Activated CD8-positive, alpha-beta memory T cell treated with anti-CD3 and anti-CD28 coated beads, Interleukin-2, amount 10 ng/mL, durations not matched to agents 7 days and 5 days (primary cell): ENCODE results near the gene TRIB2. TPM values are rescaled to one million over a fixed set of nuclear protein-coding genes. Genes with fewer than 3 reads are reported as not detected.

Experiments used
- ATAC-seq: fragments of 150-1000 bp; cut with Tn5 transposase; one replicate; pipeline ENCODE4 v1.10.0; 2021; ENCODE audit warnings: moderate library complexity
- CTCF ChIA-PET: fragments of 350-600 bp; sonication (Branson Sonifier 250); formaldehyde crosslinking; loops from one replicate; lab custom pipeline; 2021; ENCODE audit warnings: antibody characterized with exemption; lab: Charles Lee
- DNase-seq: peaks from one replicate; pipeline ENCODE4 v3.0.0-alpha.2; 2020
- H3K27ac Mint-ChIP-seq: one replicate; pipeline ENCODE4 v1.8.0; 2021; ENCODE audit warnings: mild to moderate bottlenecking, mixed read lengths
- H3K27me3 Mint-ChIP-seq: one replicate; pipeline ENCODE4 v1.8.0; 2021; ENCODE audit warnings: mixed read lengths
- H3K36me3 Mint-ChIP-seq: one replicate; pipeline ENCODE4 v1.8.0; 2021; ENCODE audit warnings: mild to moderate bottlenecking, mixed read lengths
- H3K4me1 Mint-ChIP-seq: one replicate; pipeline ENCODE4 v1.8.0; 2021; ENCODE audit warnings: mixed read lengths
- H3K4me3 Mint-ChIP-seq: one replicate; pipeline ENCODE4 v1.8.0; 2021; ENCODE audit warnings: mild to moderate bottlenecking, moderate library complexity, mixed read lengths
- H3K9me3 Mint-ChIP-seq: one replicate; pipeline ENCODE4 v1.8.0; 2022; ENCODE audit warnings: low read depth, mixed read lengths
- total RNA-seq, 2 experiments: library from RNA; stranded (reverse); gene quantifications; one replicate each; pipeline ENCODE4 v1.2.3, GENCODE V29; 2021

The TRIB2 gene
- total RNA-seq, 2 experiments from 2014 or later = 14.3 to 28.5 TPM

DNA sequence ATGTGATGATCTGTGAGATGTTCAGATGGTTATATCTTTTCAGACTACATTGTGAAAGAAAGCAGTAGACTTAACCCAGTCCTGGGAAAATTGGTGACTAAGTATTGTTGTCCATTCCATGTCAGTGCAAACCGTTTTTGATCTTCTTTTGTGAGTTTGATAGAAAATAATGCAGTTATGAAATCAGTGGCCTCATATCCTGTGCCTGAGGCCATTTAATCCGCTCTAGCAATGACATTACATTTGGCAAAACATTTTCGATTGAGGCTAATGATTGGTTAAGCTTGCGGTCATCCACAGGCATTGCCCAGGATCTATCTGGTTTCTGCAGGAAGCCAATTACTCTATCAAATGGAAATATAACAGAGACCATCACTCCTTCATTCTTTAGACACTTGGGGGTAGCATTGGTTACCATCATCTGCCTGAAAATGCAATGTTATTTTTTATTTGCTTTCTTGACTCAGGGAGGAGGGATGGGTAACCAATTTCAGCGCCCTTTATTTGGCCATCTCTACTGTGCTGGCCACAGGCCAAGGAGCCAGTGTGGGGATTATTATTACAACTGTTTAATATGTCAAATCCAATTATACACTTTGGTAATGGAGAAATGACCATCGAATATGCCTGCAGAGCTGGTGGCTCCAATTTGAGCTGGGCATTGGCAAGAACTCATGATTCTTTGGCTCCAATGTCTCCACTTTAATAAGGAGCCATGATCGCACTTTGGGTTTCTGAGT, 33.6 kb downstream of the TRIB2 start:
- Mint-ChIP-seq H3K27ac (no peak overlapping the region), H3K4me3 (no peak overlapping the region), H3K4me1 (no peaks in the 10 kb centered on the region), H3K36me3 (no peaks in the 10 kb centered on the region), H3K9me3 (no peaks in the 10 kb centered on the region), H3K27me3 (no peaks in the 10 kb centered on the region)
- CTCF ChIA-PET = no interaction called here
- ATAC-seq (no peak), DNase-seq (no peak)

GRCh38 chr2:12754643-12755042, 37.9 kb downstream of the TRIB2 start:
- H3K36me3 Mint-ChIP-seq = no peaks in the 10 kb centered on the region
- H3K4me1 Mint-ChIP-seq = no peaks in the 10 kb centered on the region
- no peak for DNase-seq
- no peak overlapping the region for H3K4me3 Mint-ChIP-seq
- no peaks in the 10 kb centered on the region for H3K9me3 Mint-ChIP-seq
- ATAC-seq = no peak
- H3K27me3 Mint-ChIP-seq = peaks cover 3% of the 10 kb centered on the region
- no peak overlapping the region for H3K27ac Mint-ChIP-seq
- CTCF ChIA-PET = interaction anchor here (1.2 kb wide), 1 partner anchor 14 kb away, joined by 3 read pairs; no protein-coding TSS in a partner anchor

- DNase-seq (no peak), ATAC-seq (no peak)
- Mint-ChIP-seq H3K4me1 (no peaks in the 10 kb centered on the region), H3K9me3 (no peaks in the 10 kb centered on the region), H3K27ac (no peak overlapping the region), H3K36me3 (no peaks in the 10 kb centered on the region), H3K4me3 (no peak overlapping the region), H3K27me3 (peaks cover 3% of the 10 kb centered on the region)
- CTCF ChIA-PET = interaction anchor here (1.1 kb wide), 1 partner anchor 175 kb away, joined by 3 read pairs; no protein-coding TSS in a partner anchor
Observed at GRCh38 chr2:12755384-12755783, 38.6 kb downstream of the TRIB2 start.

GRCh38 chr2:12759248-12759647, 42.5 kb downstream of the TRIB2 start:
- Mint-ChIP-seq H3K4me3 (no peak overlapping the region), H3K27me3 (peaks cover 8% of the 10 kb centered on the region), H3K27ac (no peak overlapping the region), H3K36me3 (no peaks in the 10 kb centered on the region), H3K4me1 (peaks cover 4% of the 10 kb centered on the region), H3K9me3 (no peaks in the 10 kb centered on the region)
- DNase-seq (no peak), ATAC-seq (no peak)
- CTCF ChIA-PET = no interaction called here

DNA sequence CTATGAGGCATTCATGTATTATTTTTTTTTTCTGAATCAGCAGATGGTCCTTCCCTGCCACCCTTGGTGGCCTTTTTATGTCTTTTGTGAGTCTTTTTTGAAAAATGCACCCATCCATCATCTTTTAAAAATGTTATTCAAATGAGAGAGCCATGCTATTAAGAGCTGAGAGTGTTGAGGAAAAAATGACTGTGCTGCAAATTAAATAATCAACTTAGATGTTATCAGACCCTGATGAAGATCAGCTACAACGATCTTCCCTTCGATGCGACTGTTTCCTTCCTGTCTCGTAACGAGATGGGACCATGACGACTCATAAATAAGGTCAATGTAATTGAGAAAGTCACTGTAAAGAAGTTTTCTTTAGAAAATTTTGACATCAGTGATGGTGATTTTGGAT, 44.4 kb downstream of the TRIB2 start:
- DNase-seq = no peak
- CTCF ChIA-PET = no interaction called here
- H3K9me3 Mint-ChIP-seq = no peaks in the 10 kb centered on the region
- peaks cover 4% of the 10 kb centered on the region for H3K4me1 Mint-ChIP-seq
- no peak overlapping the region for H3K27ac Mint-ChIP-seq
- H3K27me3 Mint-ChIP-seq = peaks cover 5% of the 10 kb centered on the region
- H3K36me3 Mint-ChIP-seq = no peaks in the 10 kb centered on the region
- no peak for ATAC-seq
- H3K4me3 Mint-ChIP-seq = no peak overlapping the region

DNA sequence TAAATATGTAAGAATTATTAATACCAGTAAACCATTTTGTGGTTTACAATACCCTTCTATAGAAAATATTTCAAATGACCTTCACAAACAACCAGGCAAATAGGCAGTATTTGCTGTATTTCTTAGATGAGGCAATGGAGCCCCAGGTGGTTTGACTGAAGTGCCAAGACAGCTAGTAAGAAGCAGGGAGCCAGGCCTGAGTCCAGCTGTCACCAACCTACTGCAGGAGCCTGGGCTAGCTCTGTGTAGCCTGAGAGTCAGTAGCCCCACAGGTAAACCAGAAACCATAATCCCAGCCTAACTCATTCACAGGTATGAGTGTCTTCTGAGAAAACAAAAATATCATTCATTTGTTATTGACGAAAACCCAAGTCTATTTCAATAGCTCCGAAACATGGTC, 45.6 kb downstream of the TRIB2 start:
- Mint-ChIP-seq H3K4me1 (peaks cover 4% of the 10 kb centered on the region), H3K27ac (no peak overlapping the region), H3K9me3 (no peaks in the 10 kb centered on the region), H3K4me3 (no peak overlapping the region), H3K36me3 (no peaks in the 10 kb centered on the region), H3K27me3 (peaks cover 5% of the 10 kb centered on the region)
- DNase-seq (no peak), ATAC-seq (no peak)
- CTCF ChIA-PET = no interaction called here

GRCh38 chr2:12762976-12763375, 46.2 kb downstream of the TRIB2 start:
- Mint-ChIP-seq H3K36me3 (no peaks in the 10 kb centered on the region), H3K4me1 (peaks cover 4% of the 10 kb centered on the region), H3K27ac (no peak overlapping the region), H3K4me3 (no peak overlapping the region), H3K27me3 (peaks cover 10% of the 10 kb centered on the region), H3K9me3 (no peaks in the 10 kb centered on the region)
- DNase-seq (no peak), ATAC-seq (no peak)
- CTCF ChIA-PET = no interaction called here

- CTCF ChIA-PET = no interaction called here
- H3K36me3 Mint-ChIP-seq = no peaks in the 10 kb centered on the region
- peaks cover 4% of the 10 kb centered on the region for H3K4me1 Mint-ChIP-seq
- ATAC-seq (no peak), DNase-seq (no peak)
- no peak overlapping the region for H3K27ac Mint-ChIP-seq
- H3K4me3 Mint-ChIP-seq = no peak overlapping the region
- H3K9me3 Mint-ChIP-seq = no peaks in the 10 kb centered on the region
- peaks cover 15% of the 10 kb centered on the region for H3K27me3 Mint-ChIP-seq
Observed at GRCh38 chr2:12763486-12763885, 46.8 kb downstream of the TRIB2 start.

DNA sequence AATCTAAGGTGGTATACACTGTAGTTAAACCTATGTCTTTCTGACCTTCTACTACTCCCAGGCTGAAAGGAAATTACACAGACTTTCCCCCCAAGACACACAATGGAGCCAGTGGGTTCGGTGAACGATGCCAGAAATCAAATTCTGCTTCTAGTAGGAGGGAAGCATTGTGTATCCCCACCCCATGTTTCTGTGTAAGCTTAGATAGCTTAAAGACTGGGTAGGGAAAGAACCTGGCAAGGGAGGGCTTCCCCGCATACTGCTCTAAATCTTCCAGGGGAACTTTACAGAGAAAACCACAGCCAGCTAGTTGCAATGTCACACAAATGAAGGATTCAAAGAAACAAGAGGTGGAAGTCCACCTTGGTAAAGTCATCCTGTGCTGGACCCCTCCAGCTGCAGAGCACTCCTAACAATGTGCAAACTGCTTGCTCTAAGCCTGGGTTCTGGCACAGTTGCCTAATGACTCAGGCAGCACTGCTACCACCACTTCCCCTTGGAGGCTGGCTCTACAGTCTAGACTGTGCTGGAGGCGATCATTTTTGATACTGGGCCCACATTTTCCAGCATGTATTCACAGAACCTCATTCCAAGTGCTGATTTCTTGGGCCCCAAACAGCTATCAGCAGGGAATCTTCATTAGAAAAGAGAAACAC, 47.5 kb downstream of the TRIB2 start:
- Mint-ChIP-seq H3K4me3 (no peak overlapping the region), H3K4me1 (peaks cover 4% of the 10 kb centered on the region), H3K27me3 (peaks cover 21% of the 10 kb centered on the region), H3K36me3 (no peaks in the 10 kb centered on the region), H3K9me3 (no peaks in the 10 kb centered on the region), H3K27ac (no peak overlapping the region)
- ATAC-seq (no peak), DNase-seq (no peak)
- CTCF ChIA-PET = no interaction called here

DNA sequence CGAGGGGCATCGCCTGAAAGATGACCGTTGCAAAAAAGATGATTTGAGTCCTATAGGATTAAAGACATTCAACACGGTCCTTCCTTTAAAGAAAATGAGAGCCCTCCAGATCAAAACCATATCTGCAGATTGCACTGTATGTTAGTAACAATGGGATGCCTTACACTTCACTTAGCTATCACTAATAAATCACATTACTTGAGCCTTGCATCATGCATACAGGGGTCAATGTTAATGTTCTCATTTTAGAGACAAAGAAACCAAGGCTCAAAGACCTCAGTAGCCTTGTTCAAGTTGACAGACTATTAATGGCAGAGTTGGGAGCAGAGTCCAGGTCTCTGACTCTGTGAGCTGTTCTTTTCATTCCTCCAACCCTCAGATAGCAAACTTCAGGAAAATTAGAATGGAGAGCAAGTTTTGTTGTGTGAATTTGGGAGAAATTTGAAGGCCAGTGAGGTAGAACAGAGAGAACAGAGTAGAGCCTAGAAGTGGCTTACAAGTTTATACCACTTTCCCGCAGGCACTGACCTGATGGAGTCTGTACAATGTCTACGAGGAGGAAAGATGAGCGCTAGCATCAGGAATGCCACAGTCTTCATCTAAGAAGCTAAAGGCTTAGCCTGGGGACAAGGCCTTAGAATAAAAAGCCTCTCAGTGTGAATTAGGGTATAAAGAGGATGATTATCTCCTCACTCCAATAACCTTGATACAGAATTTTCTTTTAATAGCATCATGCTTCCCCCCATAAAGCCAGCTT, 48.3 kb downstream of the TRIB2 start:
- ATAC-seq = no peak
- CTCF ChIA-PET = no interaction called here
- Mint-ChIP-seq H3K27ac (no peak overlapping the region), H3K4me3 (no peak overlapping the region), H3K27me3 (peaks cover 29% of the 10 kb centered on the region), H3K9me3 (no peaks in the 10 kb centered on the region), H3K36me3 (no peaks in the 10 kb centered on the region), H3K4me1 (peaks cover 4% of the 10 kb centered on the region)
- no peak for DNase-seq

DNA sequence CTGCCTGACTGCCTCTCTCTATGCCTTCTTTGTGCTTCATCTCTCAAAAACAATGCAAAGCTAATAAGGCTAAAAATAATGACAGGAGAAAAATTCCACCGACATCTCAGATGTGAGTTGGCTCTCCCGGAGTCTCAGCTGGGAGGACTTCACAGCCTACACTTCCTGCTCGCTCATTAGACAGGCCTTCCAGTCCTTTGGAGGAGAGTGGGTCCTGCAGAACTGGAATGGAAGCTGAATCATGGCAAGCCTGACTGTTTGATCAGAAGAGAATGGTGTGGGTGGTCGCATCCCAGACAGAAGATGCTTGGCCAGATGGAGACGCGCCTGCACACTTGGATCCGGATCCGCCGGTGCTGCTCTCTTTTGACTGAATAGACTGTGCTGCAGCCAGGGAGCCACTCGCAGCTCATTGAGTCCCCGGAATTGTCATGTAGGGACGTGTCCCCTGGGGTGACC, 49.7 kb downstream of the TRIB2 start:
- ATAC-seq (no peak), DNase-seq (no peak)
- CTCF ChIA-PET = no interaction called here
- Mint-ChIP-seq H3K36me3 (no peaks in the 10 kb centered on the region), H3K9me3 (no peaks in the 10 kb centered on the region), H3K27me3 (peaks cover 37% of the 10 kb centered on the region), H3K4me3 (no peak overlapping the region), H3K4me1 (no peaks in the 10 kb centered on the region), H3K27ac (no peak overlapping the region)

DNA sequence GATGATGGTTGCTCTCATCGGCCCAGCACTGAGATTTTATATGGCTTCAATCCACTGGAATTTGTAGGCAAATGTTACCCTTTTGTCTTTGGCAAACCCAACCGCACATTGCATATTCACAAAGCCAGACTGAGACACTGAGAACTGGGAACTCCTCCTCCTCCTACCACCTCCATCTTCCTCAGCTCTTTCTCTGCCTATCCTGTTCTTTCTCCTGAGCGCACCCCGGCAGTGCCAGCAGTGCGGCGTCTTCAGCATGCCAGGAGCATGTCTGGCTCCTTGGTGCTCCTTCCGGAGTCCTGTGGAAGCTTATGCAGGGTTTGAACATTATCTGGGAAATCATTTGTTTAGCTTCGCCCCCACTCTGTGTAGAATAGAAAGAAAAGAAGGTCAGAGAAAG, 50.8 kb downstream of the TRIB2 start:
- peaks cover 37% of the 10 kb centered on the region for H3K27me3 Mint-ChIP-seq
- no peak overlapping the region for H3K27ac Mint-ChIP-seq
- H3K36me3 Mint-ChIP-seq = no peaks in the 10 kb centered on the region
- no peak overlapping the region for H3K4me3 Mint-ChIP-seq
- H3K9me3 Mint-ChIP-seq = no peaks in the 10 kb centered on the region
- CTCF ChIA-PET = no interaction called here
- DNase-seq (no peak), ATAC-seq (no peak)
- H3K4me1 Mint-ChIP-seq = no peaks in the 10 kb centered on the region

DNA sequence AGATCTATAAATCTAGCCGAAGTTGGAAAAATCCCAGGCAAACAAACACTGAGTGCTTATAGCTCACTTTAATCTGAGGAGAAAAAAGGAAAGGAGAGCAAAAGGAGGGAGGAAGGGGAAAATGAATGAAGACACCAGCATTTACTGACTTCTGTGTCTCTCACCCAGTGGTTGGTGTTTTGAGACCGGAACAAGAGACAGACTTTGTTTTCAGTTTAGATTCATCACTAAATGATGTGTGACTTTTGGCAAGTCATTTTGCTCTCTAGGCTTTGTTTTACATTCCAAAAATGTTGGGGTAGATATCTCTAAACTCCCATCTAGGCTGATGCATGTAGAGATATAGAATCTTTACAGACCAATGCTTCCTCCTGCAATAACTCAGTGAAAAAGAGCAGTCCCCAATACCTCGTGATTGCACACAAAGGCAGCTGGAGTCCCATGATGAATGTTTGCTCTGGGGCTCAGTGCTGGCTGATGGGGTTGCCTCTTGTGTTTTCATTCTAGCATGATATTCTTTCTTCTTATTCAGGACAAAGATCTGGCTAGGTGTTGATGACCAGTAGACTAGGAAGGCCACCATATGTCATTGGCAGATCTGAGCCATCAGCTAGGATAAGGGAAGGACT, 51.4 kb downstream of the TRIB2 start:
- no peak overlapping the region for H3K4me3 Mint-ChIP-seq
- DNase-seq = no peak
- CTCF ChIA-PET = no interaction called here
- H3K36me3 Mint-ChIP-seq = no peaks in the 10 kb centered on the region
- no peaks in the 10 kb centered on the region for H3K4me1 Mint-ChIP-seq
- H3K27ac Mint-ChIP-seq = no peak overlapping the region
- H3K9me3 Mint-ChIP-seq = no peaks in the 10 kb centered on the region
- no peak for ATAC-seq
- peaks cover 37% of the 10 kb centered on the region for H3K27me3 Mint-ChIP-seq
